ENCODE data around the gene VPS16. TPM values are rescaled to one million over a fixed set of nuclear protein-coding genes. Genes with fewer than 3 reads are reported as not detected.

Gene VPS16
- total and polyA plus RNA-seq, 2 of the 8 experiments (the other 6 are each of a cell fraction or from before 2014, with no cell fraction given) = 23.8 to 25.9 TPM

GRCh38 chr20:2838847-2839671, 1.5 kb upstream of the VPS16 start:
- POLR2A ChIA-PET (ENCODE audit: partially characterized antibody) = interaction anchor here (0.6 to 2.7 kb wide), 5 partner anchors 18 to 146 kb away, joined by 3 to 10 read pairs (median 3); partner anchors contain the start of gene PTPRA
- Histone ChIP-seq H3K4me2 (ENCODE audit: insufficient read depth in 1 of 2, low read depth in 2 of 2, low read length in 2 of 2) (no peak overlapping the region), H3K4me3 (ENCODE audit: extremely low read depth in 1 of 4, insufficient read depth in 2 of 4, low read depth in 3 of 4, low read length in 4 of 4) (no peak overlapping the region)
- TF ChIP-seq TEAD4 (IDR thresholded peaks at IDR 0.05; ENCODE audit: low read depth, low read length) (no peak), FOSL1 (IDR thresholded peaks at IDR 0.05; ENCODE audit: insufficient read depth, low read depth, low read length) (no peak), SUZ12 (IDR thresholded peaks at IDR 0.05; ENCODE audit: low read length) (no peak), RBBP5 (IDR thresholded peaks at IDR 0.05; ENCODE audit: borderline replicate concordance, low read depth, low read length) (no peak), EZH2 (IDR thresholded peaks at IDR 0.05; ENCODE audit: low read depth, low read length, severe bottlenecking) (no peak), SIN3A (conservative IDR thresholded peaks at IDR 0.05 in 1 of 2, IDR thresholded peaks at IDR 0.05 in 1 of 2; ENCODE audit: low read depth in 1 of 2, low read length in 2 of 2) (no peak)
- TF ChIP-seq, protein P1, sequence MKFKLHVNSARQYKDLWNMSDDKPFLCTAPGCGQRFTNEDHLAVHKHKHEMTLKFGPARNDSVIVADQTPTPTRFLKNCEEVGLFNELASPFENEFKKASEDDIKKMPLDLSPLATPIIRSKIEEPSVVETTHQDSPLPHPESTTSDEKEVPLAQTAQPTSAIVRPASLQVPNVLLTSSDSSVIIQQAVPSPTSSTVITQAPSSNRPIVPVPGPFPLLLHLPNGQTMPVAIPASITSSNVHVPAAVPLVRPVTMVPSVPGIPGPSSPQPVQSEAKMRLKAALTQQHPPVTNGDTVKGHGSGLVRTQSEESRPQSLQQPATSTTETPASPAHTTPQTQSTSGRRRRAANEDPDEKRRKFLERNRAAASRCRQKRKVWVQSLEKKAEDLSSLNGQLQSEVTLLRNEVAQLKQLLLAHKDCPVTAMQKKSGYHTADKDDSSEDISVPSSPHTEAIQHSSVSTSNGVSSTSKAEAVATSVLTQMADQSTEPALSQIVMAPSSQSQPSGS (IDR thresholded peaks at IDR 0.05; ENCODE audit: low read length) = no peak
- TF ChIP-seq, protein P2, sequence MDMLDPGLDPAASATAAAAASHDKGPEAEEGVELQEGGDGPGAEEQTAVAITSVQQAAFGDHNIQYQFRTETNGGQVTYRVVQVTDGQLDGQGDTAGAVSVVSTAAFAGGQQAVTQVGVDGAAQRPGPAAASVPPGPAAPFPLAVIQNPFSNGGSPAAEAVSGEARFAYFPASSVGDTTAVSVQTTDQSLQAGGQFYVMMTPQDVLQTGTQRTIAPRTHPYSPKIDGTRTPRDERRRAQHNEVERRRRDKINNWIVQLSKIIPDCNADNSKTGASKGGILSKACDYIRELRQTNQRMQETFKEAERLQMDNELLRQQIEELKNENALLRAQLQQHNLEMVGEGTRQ (IDR thresholded peaks at IDR 0.05; ENCODE audit: low read length) = no peak

More at GRCh38 chr20:2838847-2839671, 1.5 kb upstream of the VPS16 start:
- no peak overlapping the region for H2BK20ac ChIP-seq (ENCODE audit: low read length)
- H4K91ac ChIP-seq (replicated peaks; ENCODE audit: insufficient read length, low read length) = no peak overlapping the region
- peaks cover 5 to 20% (median 18%) of the 10 kb centered on the region in 4 experiments for H3K27me3 ChIP-seq (replicated peaks in 1 of 4; ENCODE audit: control insufficient read depth in 3 of 4, extremely low read depth in 1 of 4, insufficient read depth in 3 of 4, low read length in 3 of 4)
- peaks cover 9% of the 10 kb centered on the region; the same call in 1 of the 2 replicates for H3K23me2 ChIP-seq (ENCODE audit: low read depth, low read length)
- H2BK15ac ChIP-seq (ENCODE audit: low read length) = no peak overlapping the region
- H2BK120ac ChIP-seq (replicated peaks; ENCODE audit: low read depth, low read length) = no peak overlapping the region
- no peak overlapping the region for H3K23ac ChIP-seq (ENCODE audit: insufficient read length)
- no peak overlapping the region for H3K9ac ChIP-seq (replicated peaks in 1 of 4; ENCODE audit: extremely low read depth in 1 of 4, low read depth in 3 of 4, low read length in 3 of 4)
- CTCF ChIA-PET (ENCODE audit: partially characterized antibody) = interaction anchor here (1.6 to 4.1 kb wide), 5 partner anchors 12 to 151 kb away, joined by 4 to 20 read pairs (median 5); no protein-coding TSS in a partner anchor
- H4K20me1 ChIP-seq (replicated peaks in 1 of 2; ENCODE audit: control insufficient read depth in 1 of 2, insufficient read depth in 2 of 2, low read length in 2 of 2) = peaks cover 0 to 5% of the 10 kb centered on the region in 2 experiments
- H3K9me3 ChIP-seq (ENCODE audit: insufficient read depth in 2 of 2, low read depth in 1 of 2, low read length in 1 of 2) = peaks cover 0 to 6% of the 10 kb centered on the region in 2 experiments; a peak in 1 of 4 replicates
- no peak overlapping the region for H3K27ac ChIP-seq (ENCODE audit: low read depth, low read length)
- no peak overlapping the region for H3K56ac ChIP-seq (replicated peaks; ENCODE audit: insufficient read length, low read depth, low read length)
- H3K36me3 ChIP-seq (ENCODE audit: control insufficient read depth in 2 of 4, insufficient read depth in 4 of 4, low read length in 3 of 4) = peaks cover 0 to 5% (median 0%) of the 10 kb centered on the region in 4 experiments; a peak in 1 of 8 replicates
- no peaks in the 10 kb centered on the region; a peak in 1 of 7 replicates for H3K4me1 ChIP-seq (replicated peaks in 1 of 4; ENCODE audit: control insufficient read depth in 3 of 4, insufficient read depth in 4 of 4, low read length in 3 of 4)
- no peak overlapping the region for H3K4ac ChIP-seq (replicated peaks; ENCODE audit: insufficient read length, low read depth, low read length)
- no peak overlapping the region for H2AFZ ChIP-seq (ENCODE audit: low read length)
- no peak for FAIRE-seq
- H3K79me1 ChIP-seq (ENCODE audit: low read depth, low read length) = no peaks in the 10 kb centered on the region
- no peak overlapping the region for H3K18ac ChIP-seq (ENCODE audit: extremely low read depth, low read length)
- no peak overlapping the region for H4K5ac ChIP-seq (ENCODE audit: insufficient read length, low read depth, low read length)
- H3K79me2 ChIP-seq (ENCODE audit: control insufficient read depth in 1 of 2, insufficient read depth in 2 of 2, low read length in 2 of 2) = no peaks in the 10 kb centered on the region
- no peak for DNase-seq (ENCODE audit: low read depth in 1 of 2, low spot score in 2 of 2)
- WGBS, 2 experiments (ENCODE audit: extremely low coverage in 1 of 2, insufficient coverage in 1 of 2, insufficient read length in 1 of 2, insufficient replicate concordance in 2 of 2, low coverage in 1 of 2, low lambda C conversion rate in 2 of 2, missing lambda C conversion rate in 1 of 2) = 88% methylated on average over 9 of the region's 15 CpGs; no CpG with 5 or more reads in 1 of the 2 experiments
- no peak overlapping the region for H2BK12ac ChIP-seq (ENCODE audit: low read depth, low read length)
- H4K8ac ChIP-seq (ENCODE audit: extremely low read depth, insufficient read depth, low read length) = no peak overlapping the region; the same call in 1 of the 2 replicates
- H2AK5ac ChIP-seq (ENCODE audit: low read depth, low read length) = no peak overlapping the region
- no peak overlapping the region for H2BK5ac ChIP-seq (ENCODE audit: low read depth, low read length)
- no peak overlapping the region for H3K14ac ChIP-seq (ENCODE audit: insufficient read length)
